ENCODE results near the gene PGAP2.

DNA sequence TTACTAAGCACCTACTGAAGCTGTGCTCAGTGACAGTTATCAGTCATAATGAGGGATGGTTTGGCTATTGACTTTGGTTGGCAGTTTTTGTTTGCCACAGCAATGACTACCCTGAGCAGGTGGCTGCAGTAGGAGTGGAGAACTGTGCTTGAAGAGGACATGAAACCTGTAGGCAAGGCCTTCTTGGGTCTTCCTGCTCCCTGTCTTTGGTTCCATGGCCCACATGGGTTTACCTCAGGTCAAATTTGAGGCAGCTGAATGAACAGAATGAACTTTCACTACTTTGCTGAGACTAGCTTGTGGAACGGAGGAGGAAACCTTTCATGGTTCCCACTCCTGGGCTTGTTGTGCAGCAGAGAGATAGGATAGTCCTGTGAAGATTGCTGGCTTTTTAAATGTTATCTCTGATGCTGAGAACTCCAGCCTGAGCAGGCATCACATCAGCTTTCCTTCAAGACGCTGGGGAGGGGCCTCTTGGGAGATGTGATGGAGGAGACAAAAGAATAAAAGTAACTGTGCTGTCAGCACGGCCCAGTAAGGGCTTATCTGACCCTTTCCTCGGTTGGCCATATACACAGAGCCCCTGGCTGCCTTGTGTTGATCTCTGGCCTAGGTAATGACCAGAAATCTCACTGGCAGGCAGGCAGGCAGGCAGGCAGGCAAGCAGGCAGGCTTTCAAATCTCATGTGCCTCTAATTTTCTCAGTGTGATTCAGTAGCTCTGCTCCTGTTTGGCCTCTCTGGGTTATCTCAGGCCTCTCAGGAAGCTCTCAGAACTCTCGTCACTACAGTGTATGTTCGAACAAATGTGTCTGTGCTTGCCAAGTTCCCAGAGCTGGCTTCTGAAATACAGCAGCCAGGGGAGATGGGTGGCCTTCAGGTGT is 59.1 kb downstream of the PGAP2 start:
- TF ChIP-seq, protein P1, sequence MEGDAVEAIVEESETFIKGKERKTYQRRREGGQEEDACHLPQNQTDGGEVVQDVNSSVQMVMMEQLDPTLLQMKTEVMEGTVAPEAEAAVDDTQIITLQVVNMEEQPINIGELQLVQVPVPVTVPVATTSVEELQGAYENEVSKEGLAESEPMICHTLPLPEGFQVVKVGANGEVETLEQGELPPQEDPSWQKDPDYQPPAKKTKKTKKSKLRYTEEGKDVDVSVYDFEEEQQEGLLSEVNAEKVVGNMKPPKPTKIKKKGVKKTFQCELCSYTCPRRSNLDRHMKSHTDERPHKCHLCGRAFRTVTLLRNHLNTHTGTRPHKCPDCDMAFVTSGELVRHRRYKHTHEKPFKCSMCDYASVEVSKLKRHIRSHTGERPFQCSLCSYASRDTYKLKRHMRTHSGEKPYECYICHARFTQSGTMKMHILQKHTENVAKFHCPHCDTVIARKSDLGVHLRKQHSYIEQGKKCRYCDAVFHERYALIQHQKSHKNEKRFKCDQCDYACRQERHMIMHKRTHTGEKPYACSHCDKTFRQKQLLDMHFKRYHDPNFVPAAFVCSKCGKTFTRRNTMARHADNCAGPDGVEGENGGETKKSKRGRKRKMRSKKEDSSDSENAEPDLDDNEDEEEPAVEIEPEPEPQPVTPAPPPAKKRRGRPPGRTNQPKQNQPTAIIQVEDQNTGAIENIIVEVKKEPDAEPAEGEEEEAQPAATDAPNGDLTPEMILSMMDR (conservative IDR thresholded peaks at IDR 0.05; ENCODE audit: low read length), result no peak
- no peak for TF ChIP-seq EZH2phosphoT487 (IDR thresholded peaks at IDR 0.05; ENCODE audit: borderline replicate concordance)
